NCI-H345 (cell line): ENCODE data around the gene TMEM187.
A peak's percentile ranks its signal among the peaks of the same experiment; 100 is the strongest.
"Not testable (repeated sequence)": the region's sequence is repeated elsewhere in the genome, so short reads cannot be mapped to it uniquely, and the experiment has no call there.

Experiments used
- DNase-seq: peaks from one replicate; lab custom pipeline; 2025; lab: John Stamatoyannopoulos, UW

TMEM187 gene

GRCh38 chrX:153971450-153972367 is 845 bp upstream of the TMEM187 start, which contains the start of gene HCFC1:
Gene HCFC1 (minus strand): TSS chrX:153971818. CDS start chrX:153970840, 978 bp downstream.
- DNase-seq, result peak; percentile 92

- DNase-seq, result no peak
These were observed 811 bp downstream of the TMEM187 start for GRCh38 chrX:153973127-153974002.

GRCh38 chrX:153974003-153974725 is 1.6 kb downstream of the TMEM187 start:
- no peak for DNase-seq

- no peak for DNase-seq
These were observed 2.3 kb downstream of the TMEM187 start for GRCh38 chrX:153974726-153975286.

GRCh38 chrX:153980394-153980793 is 7.8 kb downstream of the TMEM187 start:
- DNase-seq, result not testable (repeated sequence)

GRCh38 chrX:153981231-153981630 is 8.7 kb downstream of the TMEM187 start:
- no peak for DNase-seq

GRCh38 chrX:153981771-153982533 is 9.4 kb downstream of the TMEM187 start:
- DNase-seq, result no peak

GRCh38 chrX:153983321-153983801 is 10.8 kb downstream of the TMEM187 start:
- no peak for DNase-seq

- no peak for DNase-seq
These were observed 12.0 kb downstream of the TMEM187 start for GRCh38 chrX:153984351-153985178.

GRCh38 chrX:153988493-153988892 is 15.9 kb downstream of the TMEM187 start:
- no peak for DNase-seq

GRCh38 chrX:153989973-153990655 is 17.6 kb downstream of the TMEM187 start:
- no peak for DNase-seq

GRCh38 chrX:153991013-153991580 is 18.5 kb downstream of the TMEM187 start:
- no peak for DNase-seq

- no peak for DNase-seq
These were observed 19.6 kb downstream of the TMEM187 start for GRCh38 chrX:153992180-153992579.

- no peak for DNase-seq
These were observed 20.5 kb downstream of the TMEM187 start for GRCh38 chrX:153993079-153993478.

GRCh38 chrX:153993978-153994377 is 21.4 kb downstream of the TMEM187 start:
- DNase-seq, result no peak

- not testable (repeated sequence) for DNase-seq
These were observed 21.8 kb downstream of the TMEM187 start for GRCh38 chrX:153994398-153994797.

GRCh38 chrX:153995504-153995903 is 22.9 kb downstream of the TMEM187 start:
- DNase-seq, result no peak

GRCh38 chrX:153999359-154000037 is 26.9 kb downstream of the TMEM187 start:
- no peak for DNase-seq
